ENCODE data around the gene ARL5B. TPM values are rescaled to one million over a fixed set of nuclear protein-coding genes. Genes with fewer than 3 reads are reported as not detected.

ARL5B gene, protein sequence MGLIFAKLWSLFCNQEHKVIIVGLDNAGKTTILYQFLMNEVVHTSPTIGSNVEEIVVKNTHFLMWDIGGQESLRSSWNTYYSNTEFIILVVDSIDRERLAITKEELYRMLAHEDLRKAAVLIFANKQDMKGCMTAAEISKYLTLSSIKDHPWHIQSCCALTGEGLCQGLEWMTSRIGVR
- 41.4 and 41.8 TPM in 2 replicates for total RNA-seq

DNA sequence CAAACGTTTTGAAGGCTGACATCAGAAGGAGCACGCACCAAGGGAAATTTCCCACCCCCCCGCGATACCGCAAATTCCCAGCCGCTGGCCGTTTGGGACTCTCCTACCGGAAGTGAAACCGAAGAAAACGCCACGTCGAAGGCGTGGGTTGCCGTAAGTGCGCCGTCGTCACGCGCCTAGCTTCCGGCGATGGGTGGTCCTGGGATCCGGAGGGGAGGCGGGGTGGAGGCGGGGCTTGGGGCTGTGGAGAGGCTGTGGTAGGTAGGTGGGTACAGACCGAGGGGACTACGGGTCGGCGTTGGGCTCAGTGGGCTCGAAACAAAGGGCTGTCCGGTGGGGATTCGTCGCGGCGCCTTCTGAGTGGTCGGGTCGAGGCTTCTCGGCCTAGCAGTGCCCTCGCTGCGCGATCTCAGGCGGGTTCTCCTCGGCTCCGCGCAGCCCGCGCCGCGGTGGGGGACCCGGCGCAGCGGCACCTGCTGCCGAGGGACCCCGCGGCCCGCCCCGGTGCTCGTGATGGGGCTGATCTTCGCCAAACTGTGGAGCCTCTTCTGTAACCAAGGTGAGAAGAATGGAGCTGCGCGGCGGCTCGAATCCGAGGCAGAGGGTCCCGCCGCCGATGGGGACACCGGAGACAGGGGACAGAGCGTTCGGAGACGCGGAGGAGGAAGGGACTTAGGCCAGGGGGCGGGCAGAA is at the start of gene ARL5B:
ARL5B (plus strand) TSS at position 307 of the 694 bp plus-strand sequence; CDS start at position 514, 207 bp downstream.

DNA sequence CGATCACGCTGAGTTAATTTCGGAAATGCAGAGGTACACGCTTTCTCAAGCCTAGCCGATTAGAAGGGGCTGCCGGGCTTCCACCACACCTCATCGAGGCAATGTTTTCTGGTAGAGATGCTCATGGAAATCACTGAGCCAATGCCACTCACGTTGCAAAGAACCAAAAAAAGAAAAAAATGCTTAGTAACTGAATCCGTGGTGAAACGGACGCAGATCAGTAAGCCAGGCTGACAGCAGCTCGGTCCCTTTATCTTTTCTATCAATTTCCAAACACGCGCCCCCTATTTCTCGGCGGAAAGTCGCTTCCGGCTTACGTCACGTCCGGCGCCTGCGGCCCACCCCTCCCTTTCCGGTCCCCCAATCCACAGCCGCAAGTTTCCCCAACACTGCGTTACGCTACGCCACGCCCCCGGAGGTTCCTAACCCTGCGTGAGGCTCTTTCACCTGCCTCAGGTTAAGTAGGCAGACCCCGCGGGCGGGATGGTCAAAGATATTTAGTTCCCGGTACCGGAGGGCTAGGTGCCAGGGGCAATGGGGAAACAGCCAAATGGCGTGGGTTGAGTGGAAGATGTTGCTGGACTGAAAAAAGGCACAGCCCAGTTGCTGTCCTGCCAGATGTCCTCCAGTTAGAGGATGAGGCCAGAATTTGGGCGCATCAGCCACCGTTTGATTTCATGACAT is 7.8 kb upstream of the ARL5B start, which contains the start of gene NSUN6:
NSUN6 (minus strand) TSS at position 264 of the 684 bp plus-strand sequence. CDS start 384 bp downstream, outside the sequence.

Other genes starting within 250 kb of the ARL5B start
- 10.6 and 11.3 TPM in 2 replicates for gene NSUN6, start 7.8 kb upstream of the ARL5B start, total RNA-seq